A673 (cell line): ENCODE data around the gene PHYHD1. TPM values are rescaled to one million over a fixed set of nuclear protein-coding genes. Genes with fewer than 3 reads are reported as not detected.

ENCODE experiments used
- BruUV-seq: library from RNA; stranded (reverse); fragments of 400-500 nt; replicated peaks from 2 replicates; lab custom pipeline; 2021; lab: Mats Ljungman, UMichigan
- CTCF ChIA-PET: fragments of 300-600 bp; sonication (Branson Sonifier 250); formaldehyde crosslinking; loops from one replicate; lab custom pipeline; 2022; ENCODE audit warnings: antibody characterized with exemption; lab: Charles Lee
- POLR2A ChIA-PET: fragments of 300-600 bp; sonication (Branson Sonifier 250); formaldehyde crosslinking; loops from one replicate; lab custom pipeline; 2022; ENCODE audit warnings: antibody characterized with exemption; ENCODE audit not compliant: low non-redundant PET; lab: Charles Lee
- DNase-seq: peaks from one replicate; pipeline ENCODE4 v3.0.0-alpha.2; 2015; ENCODE audit warnings: low spot score
- H3K27ac ChIP-seq: fragments of 200-600 bp; sonication (generic); 2 replicates; pipeline ENCODE4 v1.5.1; 2016; ENCODE audit warnings: mixed run types, low read depth, mild to moderate bottlenecking, mixed read lengths, antibody characterized with exemption, low read length; ENCODE audit not compliant: poor library complexity, severe bottlenecking
- H3K27me3 ChIP-seq: fragments of 200-600 bp; sonication (generic); replicated peaks from 2 replicates; pipeline ENCODE4 v1.6.1; 2017; ENCODE audit warnings: mixed run types, low read depth, mild to moderate bottlenecking, mixed read lengths, antibody characterized with exemption, low read length; ENCODE audit not compliant: insufficient read depth, poor library complexity
- H3K36me3 ChIP-seq: fragments of 200-600 bp; sonication (generic); 2 replicates; pipeline ENCODE4 v1.6.1; 2016; ENCODE audit warnings: mixed run types, mild to moderate bottlenecking, mixed read lengths, antibody characterized with exemption, low read length; ENCODE audit not compliant: insufficient read depth, poor library complexity, severe bottlenecking
- H3K4me1 ChIP-seq: fragments of 200-600 bp; sonication (generic); 2 replicates; pipeline ENCODE4 v1.6.1; 2017; ENCODE audit warnings: mixed run types, mild to moderate bottlenecking, mixed read lengths, antibody characterized with exemption, low read length; ENCODE audit not compliant: insufficient read depth, poor library complexity, severe bottlenecking
- H3K4me3 ChIP-seq: fragments of 200-600 bp; sonication (generic); 2 replicates; pipeline ENCODE4 v1.5.1; 2016; ENCODE audit warnings: low read depth, mixed run types, mild to moderate bottlenecking, mixed read lengths, low read length; ENCODE audit not compliant: poor library complexity, severe bottlenecking
- H3K9me3 ChIP-seq: fragments of 200-600 bp; sonication (generic); 2 replicates; pipeline ENCODE4 v1.6.1; 2016; ENCODE audit warnings: mixed run types, low read depth, mild to moderate bottlenecking, mixed read lengths, antibody characterized with exemption, low read length; ENCODE audit not compliant: poor library complexity, severe bottlenecking
- CTCF ChIP-seq: fragments of 300-800, 200-600 bp; sonication (generic); conservative IDR thresholded peaks from 2 replicates; pipeline ENCODE4 v1.5.1; 2017; ENCODE audit warnings: low read depth, mild to moderate bottlenecking, antibody characterized with exemption, low read length, moderate library complexity, mixed read lengths
- EZH2 ChIP-seq: fragments of 200-600 bp; sonication (generic); IDR thresholded peaks from 2 replicates; pipeline ENCODE4 v1.6.1; 2017; ENCODE audit warnings: borderline replicate concordance, low read depth, mild to moderate bottlenecking, mixed read lengths, antibody characterized with exemption, low read length; ENCODE audit not compliant: poor library complexity, severe bottlenecking
- intact Hi-C: fragments of 100-400 bp; cut with micrococcal nuclease; formaldehyde crosslinking; loops from one replicate; pipeline ENCODE4 v1.10.0; 2022; ENCODE audit not compliant: unreplicated experiment
- total RNA-seq: library from RNA; stranded (reverse); gene quantifications from 2 replicates; pipeline ENCODE4 v1.2.3, GENCODE V29; 2021

PHYHD1 gene
- total RNA-seq, 1 experiment from 2014 or later: 6.3 TPM

GRCh38 chr9:128905964-128906363 lies 14.8 kb upstream of the PHYHD1 start:
- peaks cover 30% of the 10 kb centered on the region for H3K36me3 ChIP-seq
- H3K27me3 ChIP-seq: no peaks in the 10 kb centered on the region
- BruUV-seq: no TSS peak
- H3K27ac ChIP-seq: no peak overlapping the region
- no peak overlapping the region for H3K4me3 ChIP-seq
- no peaks in the 10 kb centered on the region for H3K9me3 ChIP-seq
- ChIA-PET POLR2A (no interaction called here), CTCF (no interaction called here)
- intact Hi-C loops: no loop called here
- TF ChIP-seq CTCF (no peak), EZH2 (no peak)
- peaks cover 2% of the 10 kb centered on the region for H3K4me1 ChIP-seq
- no peak for DNase-seq

GRCh38 chr9:128906741-128907140 lies 14.0 kb upstream of the PHYHD1 start:
- POLR2A ChIA-PET: no interaction called here
- H3K27me3 ChIP-seq: no peaks in the 10 kb centered on the region
- BruUV-seq: no TSS peak
- intact Hi-C loops: no loop called here
- peaks cover 10% of the 10 kb centered on the region for H3K4me1 ChIP-seq
- H3K4me3 ChIP-seq: no peak overlapping the region
- H3K9me3 ChIP-seq: no peaks in the 10 kb centered on the region
- no peak overlapping the region for H3K27ac ChIP-seq
- CTCF ChIA-PET: no interaction called here
- H3K36me3 ChIP-seq: peaks cover 30% of the 10 kb centered on the region
- TF ChIP-seq EZH2 (no peak), CTCF (no peak)
- no peak for DNase-seq

GRCh38 chr9:128908372-128908771 lies 12.4 kb upstream of the PHYHD1 start:
- no peaks in the 10 kb centered on the region for H3K27me3 ChIP-seq
- CTCF ChIA-PET: no interaction called here
- no peak for DNase-seq
- no peaks in the 10 kb centered on the region for H3K9me3 ChIP-seq
- peaks cover 16% of the 10 kb centered on the region for H3K4me1 ChIP-seq
- no peak overlapping the region for H3K4me3 ChIP-seq
- H3K27ac ChIP-seq: no peak overlapping the region
- intact Hi-C loops: no loop called here
- peaks cover 30% of the 10 kb centered on the region for H3K36me3 ChIP-seq
- TF ChIP-seq EZH2 (no peak), CTCF (no peak)
- POLR2A ChIA-PET: no interaction called here
- no TSS peak for BruUV-seq
